Left lung (tissue), 10 donors: ENCODE data around the gene RNFT2. TPM values are rescaled to one million over a fixed set of nuclear protein-coding genes. Genes with fewer than 3 reads are reported as not detected.
A peak's percentile ranks its signal among the peaks of the same experiment; 100 is the strongest.
"Not testable (repeated sequence)": the region's sequence is repeated elsewhere in the genome, so short reads cannot be mapped to it uniquely, and the experiment has no call there.

Experiments used
- ATAC-seq: fragments of 200-7000 bp; cut with Tn5 transposase; one replicate; pipeline ENCODE4 v1.9.1; 2020; ENCODE audit warnings: moderate library complexity
- DNase-seq, 4 donors: peaks; one replicate each; pipeline ENCODE4 v3.0.0-alpha.2; 2013 to 2020
- H3K27ac ChIP-seq, 2 donors: fragments of 200-600 bp; sonication (generic) in 1 of 2; one replicate each; pipeline versions ENCODE4 v1.5.0 to v1.8.0; 2020 to 2021
- H3K27me3 ChIP-seq, 2 donors: fragments of 200-600 bp; sonication (generic) in 1 of 2; one replicate each; pipeline versions ENCODE4 v1.5.0 to v1.8.0; 2020 to 2021
- H3K36me3 ChIP-seq, 2 donors: fragments of 200-600 bp; sonication (generic) in 1 of 2; one replicate each; pipeline versions ENCODE4 v1.5.0 to v1.8.0; 2020 to 2021
- H3K4me1 ChIP-seq, 2 donors: fragments of 200-600 bp; one replicate each; pipeline ENCODE4 v1.8.0; 2021
- H3K4me3 ChIP-seq, 2 donors: fragments of 200-600 bp; sonication (generic) in 1 of 2; one replicate each; pipeline versions ENCODE4 v1.5.0 to v1.8.0; 2020 to 2021; ENCODE audit warnings: mild to moderate bottlenecking in 1 of 2
- H3K9me3 ChIP-seq, 2 donors: fragments of 200-600 bp; sonication (generic) in 1 of 2; one replicate each; pipeline versions ENCODE4 v1.5.0 to v1.8.0; 2020 to 2021
- CTCF ChIP-seq, 2 donors: fragments of 200-600 bp; sonication (generic) in 1 of 2; IDR thresholded peaks; one replicate each; pipeline versions ENCODE4 v1.5.0 to v1.8.0; 2021; ENCODE audit warnings: antibody characterized with exemption in 2 of 2
- intact Hi-C, 2 donors: fragments of 100-400 bp; cut with DNase I; formaldehyde crosslinking; loops; one replicate each; pipeline versions ENCODE4 v1.11.2 to v1.14.2; 2022
- polyA plus RNA-seq, 6 donors: library from polyadenylated mRNA; unstranded; fragments of 120-200 nt; gene quantifications; one replicate each; pipeline ENCODE4 v1.2.1, GENCODE V29; 2013; ENCODE audit not compliant: insufficient read length in 6 of 6
- total RNA-seq, 2 donors: library from RNA; stranded (reverse); fragmentation: NEBNext Ultra II Directional; extraction: Animal tissue kit (Norgen Biotek cat#: 25700); gene quantifications; one replicate each; pipeline ENCODE4 v1.2.1, GENCODE V29; 2021
- donor health status: DM: no; HTN: yes; CAD: no.
- donor health status: DM: no; HTN: no; CAD: no.

Gene RNFT2
- total and polyA plus RNA-seq, 8 donors: 3.4 to 5.5 (median 3.9) TPM

GRCh38 chr12:116807546-116807945, 69.4 kb downstream of the RNFT2 start:
- TF ChIP-seq CTCF (IDR thresholded peaks at IDR 0.05): no peak
- Histone ChIP-seq H3K4me3 (no peak overlapping the region), H3K4me1 (no peaks in the 10 kb centered on the region), H3K27ac (no peak overlapping the region), H3K36me3 (no peaks in the 10 kb centered on the region), H3K9me3 (no peaks in the 10 kb centered on the region), H3K27me3 (no peaks in the 10 kb centered on the region)
- DNase-seq (no peak), ATAC-seq (no peak)
- intact Hi-C loops: no loop called here

GRCh38 chr12:116808113-116809105, 70.3 kb downstream of the RNFT2 start:
- no peaks in the 10 kb centered on the region for H3K27me3 ChIP-seq

GRCh38 chr12:116812238-116812637, 74.1 kb downstream of the RNFT2 start:
- H3K36me3 ChIP-seq: no peaks in the 10 kb centered on the region
- no peak overlapping the region for H3K4me3 ChIP-seq
- TF ChIP-seq CTCF (IDR thresholded peaks at IDR 0.05): no peak
- intact Hi-C loops: no loop called here
- DNase-seq (no peak), ATAC-seq (no peak)
- no peaks in the 10 kb centered on the region for H3K9me3 ChIP-seq
- H3K4me1 ChIP-seq: no peaks in the 10 kb centered on the region
- H3K27me3 ChIP-seq: no peaks in the 10 kb centered on the region
- H3K27ac ChIP-seq: no peak overlapping the region

More at GRCh38 chr12:116808113-116809105, 70.3 kb downstream of the RNFT2 start:
- H3K4me1 ChIP-seq: no peaks in the 10 kb centered on the region
- TF ChIP-seq CTCF (IDR thresholded peaks at IDR 0.05): no peak
- no peak overlapping the region for H3K4me3 ChIP-seq
- H3K9me3 ChIP-seq: no peaks in the 10 kb centered on the region
- intact Hi-C loops: no loop called here
- H3K36me3 ChIP-seq: no peaks in the 10 kb centered on the region
- H3K27ac ChIP-seq: no peak overlapping the region
- DNase-seq (no peak), ATAC-seq (no peak)

GRCh38 chr12:116813271-116814041, 75.3 kb downstream of the RNFT2 start:
- Histone ChIP-seq H3K27ac (no peak overlapping the region), H3K4me3 (no peak overlapping the region), H3K36me3 (no peaks in the 10 kb centered on the region), H3K27me3 (no peaks in the 10 kb centered on the region), H3K9me3 (no peaks in the 10 kb centered on the region), H3K4me1 (peaks cover 0 to 8% of the 10 kb centered on the region in 2 donors)
- DNase-seq: peak in 1 of 4 donors; percentile 37
- peak; percentile 73 for ATAC-seq
- intact Hi-C loops: no loop called here
- no peak for TF ChIP-seq CTCF (IDR thresholded peaks at IDR 0.05)

- H3K9me3 ChIP-seq, H3K27me3 ChIP-seq, H3K4me3 ChIP-seq, ATAC-seq, H3K36me3 ChIP-seq, intact Hi-C loops, H3K27ac ChIP-seq, DNase-seq: not testable (repeated sequence)
- peaks cover 0 to 13% of the 10 kb centered on the region in 2 donors for H3K4me1 ChIP-seq
These were observed 76.7 kb downstream of the RNFT2 start for GRCh38 chr12:116814766-116815165.
